RWPE1 (cell line): ENCODE results near the gene SPATA6L.

ENCODE experiments used
- CTCF ChIA-PET: fragments of 350-600 bp; sonication (Branson Sonifier 250); formaldehyde crosslinking; extraction: SDS; loops from one replicate; lab custom pipeline; 2021; lab: Yijun Ruan, JAX
- POLR2A ChIA-PET: fragments of 400-600 bp; formaldehyde crosslinking; extraction: SDS; loops from one replicate; lab custom pipeline; 2020; ENCODE audit warnings: antibody characterized with exemption; ENCODE audit not compliant: low non-redundant PET; lab: Yijun Ruan, JAX
- DNase-seq: peaks from one replicate; pipeline ENCODE4 v3.0.0; 2012; ENCODE audit warnings: low spot score
- H3K27ac ChIP-seq: fragments of 450-650 bp; 2 replicates; pipeline ENCODE4 v1.5.1; 2017
- TF ChIP-seq, protein P1 (sequence below): fragments of 450-650 bp; conservative IDR thresholded peaks from 2 replicates; pipeline ENCODE4 v1.5.1; 2017; ENCODE audit warnings: low read depth, mild to moderate bottlenecking

The SPATA6L gene

DNA sequence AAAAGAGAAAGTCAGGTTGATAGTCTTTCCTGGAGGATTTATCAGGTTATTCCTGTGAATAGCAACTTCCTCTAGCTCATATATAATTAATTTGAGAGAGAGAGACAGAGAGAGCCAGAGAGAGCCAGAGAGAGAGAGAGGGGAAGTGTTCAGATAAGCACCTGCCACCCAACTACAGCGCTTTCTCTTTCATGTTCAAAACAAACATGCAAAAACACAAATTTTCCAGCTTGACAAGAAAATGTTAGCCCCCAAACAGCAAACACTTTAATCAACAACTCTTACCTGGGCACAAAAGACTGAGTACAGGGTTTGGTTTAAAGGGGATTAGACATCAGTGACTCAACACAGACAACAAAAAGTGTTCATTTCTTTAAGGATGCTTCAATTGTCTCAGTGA, 65.9 kb downstream of the SPATA6L start:
- H3K27ac ChIP-seq, result no peak overlapping the region
- ChIA-PET POLR2A (no interaction called here), CTCF (no interaction called here)
- TF ChIP-seq, protein P1, sequence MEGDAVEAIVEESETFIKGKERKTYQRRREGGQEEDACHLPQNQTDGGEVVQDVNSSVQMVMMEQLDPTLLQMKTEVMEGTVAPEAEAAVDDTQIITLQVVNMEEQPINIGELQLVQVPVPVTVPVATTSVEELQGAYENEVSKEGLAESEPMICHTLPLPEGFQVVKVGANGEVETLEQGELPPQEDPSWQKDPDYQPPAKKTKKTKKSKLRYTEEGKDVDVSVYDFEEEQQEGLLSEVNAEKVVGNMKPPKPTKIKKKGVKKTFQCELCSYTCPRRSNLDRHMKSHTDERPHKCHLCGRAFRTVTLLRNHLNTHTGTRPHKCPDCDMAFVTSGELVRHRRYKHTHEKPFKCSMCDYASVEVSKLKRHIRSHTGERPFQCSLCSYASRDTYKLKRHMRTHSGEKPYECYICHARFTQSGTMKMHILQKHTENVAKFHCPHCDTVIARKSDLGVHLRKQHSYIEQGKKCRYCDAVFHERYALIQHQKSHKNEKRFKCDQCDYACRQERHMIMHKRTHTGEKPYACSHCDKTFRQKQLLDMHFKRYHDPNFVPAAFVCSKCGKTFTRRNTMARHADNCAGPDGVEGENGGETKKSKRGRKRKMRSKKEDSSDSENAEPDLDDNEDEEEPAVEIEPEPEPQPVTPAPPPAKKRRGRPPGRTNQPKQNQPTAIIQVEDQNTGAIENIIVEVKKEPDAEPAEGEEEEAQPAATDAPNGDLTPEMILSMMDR, result no peak
- DNase-seq, result no peak

- no peak overlapping the region for H3K27ac ChIP-seq
- ChIA-PET POLR2A (no interaction called here), CTCF (no interaction called here)
- TF ChIP-seq, protein P1, result no peak
- no peak for DNase-seq
These were observed 69.9 kb downstream of the SPATA6L start for GRCh38 chr9:4596165-4596922.

GRCh38 chr9:4594994-4595393, 71.3 kb downstream of the SPATA6L start:
- ChIA-PET POLR2A (no interaction called here), CTCF (no interaction called here)
- H3K27ac ChIP-seq, result no peak overlapping the region
- TF ChIP-seq, protein P1, result no peak
- no peak for DNase-seq

GRCh38 chr9:4594545-4594944, 71.7 kb downstream of the SPATA6L start:
- POLR2A ChIA-PET, result no interaction called here
- TF ChIP-seq, protein P1, result no peak
- CTCF ChIA-PET, result no interaction called here
- H3K27ac ChIP-seq, result no peak overlapping the region
- no peak for DNase-seq

DNA sequence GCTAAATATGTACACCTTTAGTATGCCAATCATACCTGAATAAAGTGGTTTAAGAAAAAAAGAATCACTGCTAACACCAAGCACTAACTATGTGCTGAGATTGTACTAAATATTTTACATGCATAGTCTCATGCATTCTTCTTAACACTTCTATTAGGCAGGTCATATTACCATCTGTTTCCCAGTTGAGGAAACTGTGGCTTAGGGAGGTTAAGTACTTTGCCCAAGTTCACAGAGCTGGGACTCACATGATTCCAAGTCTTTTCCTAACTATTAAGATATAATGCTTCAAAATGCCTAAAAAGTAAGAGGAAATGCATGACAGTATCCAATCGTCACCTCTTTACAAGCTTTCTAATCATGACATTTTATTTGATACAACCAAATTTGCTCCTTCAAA, 73.4 kb downstream of the SPATA6L start:
- H3K27ac ChIP-seq, result no peak overlapping the region
- DNase-seq, result no peak
- TF ChIP-seq, protein P1, result no peak
- POLR2A ChIA-PET, result no interaction called here
- CTCF ChIA-PET, result no interaction called here

- DNase-seq, result no peak
- TF ChIP-seq, protein P1, result no peak
- CTCF ChIA-PET, result interaction anchor here (0.6 kb wide), 1 partner anchor 165 kb away, joined by 3 read pairs; no protein-coding TSS in a partner anchor
- no peak overlapping the region for H3K27ac ChIP-seq
- POLR2A ChIA-PET, result no interaction called here
These were observed 74.0 kb downstream of the SPATA6L start for GRCh38 chr9:4592295-4592694.
